ENCODE data around the gene SPATC1L.

SPATC1L gene

GRCh38 chr21:46128933-46129571 lies 55.2 kb downstream of the SPATC1L start:
- TF ChIP-seq CTCF (conservative IDR thresholded peaks at IDR 0.05; ENCODE audit: low read depth, low read length) = no peak
- no peak for DNase-seq (ENCODE audit: low read depth)
- H3K4me3 ChIP-seq (ENCODE audit: low read length) = no peak overlapping the region

- DNase-seq (ENCODE audit: low read depth) = no peak
- no peak overlapping the region for H3K4me3 ChIP-seq (ENCODE audit: low read length)
- no peak for TF ChIP-seq CTCF (conservative IDR thresholded peaks at IDR 0.05; ENCODE audit: low read depth, low read length)
These were observed 55.9 kb downstream of the SPATC1L start for GRCh38 chr21:46128106-46128932.

GRCh38 chr21:46127239-46128105 lies 56.8 kb downstream of the SPATC1L start:
- no peak overlapping the region for H3K4me3 ChIP-seq (ENCODE audit: low read length)
- no peak for DNase-seq (ENCODE audit: low read depth)
- no peak for TF ChIP-seq CTCF (conservative IDR thresholded peaks at IDR 0.05; ENCODE audit: low read depth, low read length)

GRCh38 chr21:46126309-46127238 lies 57.7 kb downstream of the SPATC1L start:
- no peak for DNase-seq (ENCODE audit: low read depth)
- no peak for TF ChIP-seq CTCF (conservative IDR thresholded peaks at IDR 0.05; ENCODE audit: low read depth, low read length)
- H3K4me3 ChIP-seq (ENCODE audit: low read length) = no peak overlapping the region

- DNase-seq (ENCODE audit: low read depth) = no peak
- no peak overlapping the region for H3K4me3 ChIP-seq (ENCODE audit: low read length)
- no peak for TF ChIP-seq CTCF (conservative IDR thresholded peaks at IDR 0.05; ENCODE audit: low read depth, low read length)
These were observed 58.4 kb downstream of the SPATC1L start for GRCh38 chr21:46125846-46126301.

All from retinal pigment epithelial cell (primary cell).